A673 (cell line): ENCODE results near the gene DNAH8. TPM values are rescaled to one million over a fixed set of nuclear protein-coding genes. Genes with fewer than 3 reads are reported as not detected.

Experiments
- BruUV-seq: library from RNA; stranded (reverse); fragments of 400-500 nt; replicated peaks from 2 replicates; lab custom pipeline; 2021; lab: Mats Ljungman, UMichigan
- CTCF ChIA-PET: fragments of 300-600 bp; sonication (Branson Sonifier 250); formaldehyde crosslinking; loops from one replicate; lab custom pipeline; 2022; ENCODE audit warnings: antibody characterized with exemption; lab: Charles Lee
- POLR2A ChIA-PET: fragments of 300-600 bp; sonication (Branson Sonifier 250); formaldehyde crosslinking; loops from one replicate; lab custom pipeline; 2022; ENCODE audit warnings: antibody characterized with exemption; ENCODE audit not compliant: low non-redundant PET; lab: Charles Lee
- DNase-seq: peaks from one replicate; pipeline ENCODE4 v3.0.0-alpha.2; 2015; ENCODE audit warnings: low spot score
- H3K27ac ChIP-seq: fragments of 200-600 bp; sonication (generic); 2 replicates; pipeline ENCODE4 v1.5.1; 2016; ENCODE audit warnings: mixed run types, low read depth, mild to moderate bottlenecking, mixed read lengths, antibody characterized with exemption, low read length; ENCODE audit not compliant: poor library complexity, severe bottlenecking
- H3K27me3 ChIP-seq: fragments of 200-600 bp; sonication (generic); replicated peaks from 2 replicates; pipeline ENCODE4 v1.6.1; 2017; ENCODE audit warnings: mixed run types, low read depth, mild to moderate bottlenecking, mixed read lengths, antibody characterized with exemption, low read length; ENCODE audit not compliant: insufficient read depth, poor library complexity
- H3K36me3 ChIP-seq: fragments of 200-600 bp; sonication (generic); 2 replicates; pipeline ENCODE4 v1.6.1; 2016; ENCODE audit warnings: mixed run types, mild to moderate bottlenecking, mixed read lengths, antibody characterized with exemption, low read length; ENCODE audit not compliant: insufficient read depth, poor library complexity, severe bottlenecking
- H3K4me1 ChIP-seq: fragments of 200-600 bp; sonication (generic); 2 replicates; pipeline ENCODE4 v1.6.1; 2017; ENCODE audit warnings: mixed run types, mild to moderate bottlenecking, mixed read lengths, antibody characterized with exemption, low read length; ENCODE audit not compliant: insufficient read depth, poor library complexity, severe bottlenecking
- H3K4me3 ChIP-seq: fragments of 200-600 bp; sonication (generic); 2 replicates; pipeline ENCODE4 v1.5.1; 2016; ENCODE audit warnings: low read depth, mixed run types, mild to moderate bottlenecking, mixed read lengths, low read length; ENCODE audit not compliant: poor library complexity, severe bottlenecking
- H3K9me3 ChIP-seq: fragments of 200-600 bp; sonication (generic); 2 replicates; pipeline ENCODE4 v1.6.1; 2016; ENCODE audit warnings: mixed run types, low read depth, mild to moderate bottlenecking, mixed read lengths, antibody characterized with exemption, low read length; ENCODE audit not compliant: poor library complexity, severe bottlenecking
- CTCF ChIP-seq: fragments of 300-800, 200-600 bp; sonication (generic); conservative IDR thresholded peaks from 2 replicates; pipeline ENCODE4 v1.5.1; 2017; ENCODE audit warnings: low read depth, mild to moderate bottlenecking, antibody characterized with exemption, low read length, moderate library complexity, mixed read lengths
- EZH2 ChIP-seq: fragments of 200-600 bp; sonication (generic); IDR thresholded peaks from 2 replicates; pipeline ENCODE4 v1.6.1; 2017; ENCODE audit warnings: borderline replicate concordance, low read depth, mild to moderate bottlenecking, mixed read lengths, antibody characterized with exemption, low read length; ENCODE audit not compliant: poor library complexity, severe bottlenecking
- intact Hi-C: fragments of 100-400 bp; cut with micrococcal nuclease; formaldehyde crosslinking; loops from one replicate; pipeline ENCODE4 v1.10.0; 2022; ENCODE audit not compliant: unreplicated experiment
- total RNA-seq: library from RNA; stranded (reverse); gene quantifications from 2 replicates; pipeline ENCODE4 v1.2.3, GENCODE V29; 2021

The DNAH8 gene
- total RNA-seq, 1 experiment from 2014 or later: not detected

GRCh38 chr6:39061588-39061987, 346.5 kb downstream of the DNAH8 start:
- H3K4me3 ChIP-seq: no peak overlapping the region
- H3K36me3 ChIP-seq: no peaks in the 10 kb centered on the region
- H3K27ac ChIP-seq: no peak overlapping the region
- H3K27me3 ChIP-seq: peaks cover 16% of the 10 kb centered on the region
- DNase-seq: no peak
- intact Hi-C loops: no loop called here
- TF ChIP-seq EZH2 (no peak), CTCF (no peak)
- H3K4me1 ChIP-seq: no peaks in the 10 kb centered on the region
- no peaks in the 10 kb centered on the region for H3K9me3 ChIP-seq
- ChIA-PET CTCF (no interaction called here), POLR2A (interaction anchor here (1.0 kb wide), 1 partner anchor 128 kb away, joined by 5 read pairs; no protein-coding TSS in a partner anchor)
- BruUV-seq: no TSS peak

- intact Hi-C loops: no loop called here
- DNase-seq: peak; percentile 47
- Histone ChIP-seq H3K27ac (no peak overlapping the region), H3K9me3 (no peaks in the 10 kb centered on the region), H3K4me1 (no peaks in the 10 kb centered on the region), H3K36me3 (no peaks in the 10 kb centered on the region), H3K27me3 (peaks cover 16% of the 10 kb centered on the region), H3K4me3 (no peak overlapping the region)
- BruUV-seq: no TSS peak
- TF ChIP-seq CTCF (no peak), EZH2 (no peak)
- ChIA-PET CTCF (no interaction called here), POLR2A (interaction anchor here (1.0 kb wide), 1 partner anchor 129 kb away, joined by 5 read pairs; no protein-coding TSS in a partner anchor)
Measured at GRCh38 chr6:39062014-39062740, 347.1 kb downstream of the DNAH8 start.

- ChIA-PET POLR2A (no interaction called here), CTCF (no interaction called here)
- H3K4me1 ChIP-seq: no peaks in the 10 kb centered on the region
- no peaks in the 10 kb centered on the region for H3K36me3 ChIP-seq
- TF ChIP-seq CTCF (no peak), EZH2 (no peak)
- DNase-seq: no peak
- peaks cover 16% of the 10 kb centered on the region for H3K27me3 ChIP-seq
- H3K27ac ChIP-seq: no peak overlapping the region
- H3K9me3 ChIP-seq: no peaks in the 10 kb centered on the region
- no peak overlapping the region for H3K4me3 ChIP-seq
- intact Hi-C loops: no loop called here
- BruUV-seq: no TSS peak
Measured at GRCh38 chr6:39063526-39063925, 348.4 kb downstream of the DNAH8 start.
